ENCODE measurements around the gene LATS2.
"Not testable (repeated sequence)": the region's sequence is repeated elsewhere in the genome, so short reads cannot be mapped to it uniquely, and the experiment has no call there.

Gene LATS2

GRCh38 chr13:21075011-21075378, 13.6 kb upstream of the LATS2 start:
- no peak for DNase-seq

- no peak for DNase-seq
Observed at GRCh38 chr13:21074546-21074945, 13.2 kb upstream of the LATS2 start.

GRCh38 chr13:21071924-21072323, 10.5 kb upstream of the LATS2 start:
- no peak for DNase-seq

GRCh38 chr13:21071015-21071414, 9.6 kb upstream of the LATS2 start:
- DNase-seq, result no peak

- DNase-seq, result no peak
Observed at GRCh38 chr13:21069561-21070004, 8.2 kb upstream of the LATS2 start.

- no peak for DNase-seq
Observed at GRCh38 chr13:21067848-21068247, 6.5 kb upstream of the LATS2 start.

GRCh38 chr13:21066946-21067345, 5.6 kb upstream of the LATS2 start:
- no peak for DNase-seq

- no peak for DNase-seq
Observed at GRCh38 chr13:21065686-21066085, 4.3 kb upstream of the LATS2 start.

- no peak for DNase-seq
Observed at GRCh38 chr13:21063031-21063430, 1.6 kb upstream of the LATS2 start.

GRCh38 chr13:21060338-21061028, 903 bp downstream of the LATS2 start:
- no peak for DNase-seq

- DNase-seq, result no peak
Observed at GRCh38 chr13:21059641-21060337, 1.6 kb downstream of the LATS2 start.

- DNase-seq, result no peak
Observed at GRCh38 chr13:21058361-21058760, 3.0 kb downstream of the LATS2 start.

GRCh38 chr13:21055511-21056045, 5.8 kb downstream of the LATS2 start:
- DNase-seq, result no peak

- no peak for DNase-seq
Observed at GRCh38 chr13:21055016-21055415, 6.4 kb downstream of the LATS2 start.

GRCh38 chr13:21054313-21054712, 7.1 kb downstream of the LATS2 start:
- DNase-seq, result no peak

- no peak for DNase-seq
Observed at GRCh38 chr13:21053231-21053630, 8.2 kb downstream of the LATS2 start.

- DNase-seq, result no peak
Observed at GRCh38 chr13:21051675-21052074, 9.7 kb downstream of the LATS2 start.

- DNase-seq, result no peak
Observed at GRCh38 chr13:21050288-21051197, 10.8 kb downstream of the LATS2 start.

- DNase-seq, result not testable (repeated sequence)
Observed at GRCh38 chr13:21049731-21050130, 11.7 kb downstream of the LATS2 start.

GRCh38 chr13:21048901-21049698, 12.3 kb downstream of the LATS2 start:
- no peak for DNase-seq

GRCh38 chr13:21047591-21048282, 13.6 kb downstream of the LATS2 start:
- DNase-seq, result no peak

- DNase-seq, result no peak
Observed at GRCh38 chr13:21047087-21047486, 14.3 kb downstream of the LATS2 start.

Data from DMS79 treated with DMSO at 0.1 percent for 48 hours (cell line).